NCI-H2029 treated with DMSO at 0.1 percent for 48 hours (cell line): ENCODE data around the gene CCNQ.

Experiments used
- DNase-seq: peaks from one replicate; lab custom pipeline; 2025; lab: John Stamatoyannopoulos, UW

Gene CCNQ

DNA sequence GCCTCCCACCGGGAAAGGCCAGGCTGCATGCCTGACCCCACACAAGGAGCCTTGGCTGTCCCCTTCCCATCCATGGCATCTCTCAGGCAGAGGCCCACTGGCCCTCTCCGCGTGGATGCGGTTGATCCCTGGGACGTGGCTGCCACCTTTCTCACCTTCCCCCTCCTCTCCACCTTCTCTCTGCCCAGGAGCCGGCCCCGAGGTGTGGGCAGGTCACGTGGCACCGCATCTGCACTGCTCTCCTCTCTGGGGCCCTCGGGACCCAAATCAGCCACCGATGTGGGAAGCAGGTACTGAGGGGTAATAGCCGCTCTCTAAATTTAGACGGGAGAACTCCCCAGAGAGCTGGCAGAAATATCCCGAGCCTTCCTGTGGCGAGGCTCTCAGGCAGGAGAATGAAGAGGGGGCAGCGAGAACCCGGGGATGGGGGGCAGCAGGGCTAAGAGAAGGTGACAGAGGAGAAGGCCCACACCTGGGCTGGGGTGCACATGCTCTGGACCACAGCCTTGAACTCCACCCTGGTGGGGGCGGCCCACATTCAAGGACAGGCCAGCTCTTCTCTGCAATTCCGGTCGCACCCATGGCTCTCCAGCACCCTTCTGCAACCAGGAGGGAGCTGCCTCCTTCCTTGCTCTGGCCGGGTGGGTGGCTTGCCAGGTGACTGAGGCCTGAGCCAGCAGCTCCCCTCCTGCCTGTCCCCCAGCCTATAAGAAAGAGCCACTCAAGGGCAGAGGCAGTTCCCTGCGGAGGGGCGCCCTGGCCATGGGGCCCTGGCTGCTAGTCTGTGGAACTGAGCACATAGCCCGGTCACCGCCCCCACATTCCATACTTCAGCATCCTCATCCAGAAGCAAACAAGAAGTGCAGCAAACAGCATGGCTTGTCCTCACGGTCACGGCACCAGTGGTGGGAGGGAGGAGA lies 38.4 kb upstream of the CCNQ start:
- no peak for DNase-seq

DNA sequence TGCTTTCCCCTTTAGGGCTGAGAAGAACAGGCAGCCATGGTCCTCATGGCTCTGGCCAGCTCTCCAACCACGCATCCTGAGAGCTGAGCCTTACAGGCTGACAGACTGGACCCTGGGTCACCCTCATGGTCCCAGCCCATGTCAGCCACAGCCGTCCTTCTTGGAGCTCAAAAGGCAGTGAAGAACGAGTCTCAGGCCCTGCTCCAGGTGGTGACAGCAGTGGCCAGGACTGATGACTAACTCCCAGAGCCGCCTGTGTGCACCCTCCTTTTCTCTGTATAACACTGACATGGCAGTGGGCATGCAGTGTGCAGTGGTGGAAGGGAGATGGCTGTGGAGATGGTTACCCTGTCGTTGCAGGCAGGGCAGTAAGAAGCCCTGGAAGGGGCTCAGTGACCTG lies 37.8 kb upstream of the CCNQ start:
- DNase-seq, result no peak

GRCh38 chrX:153635788-153636668 lies 37.1 kb upstream of the CCNQ start:
- no peak for DNase-seq

DNA sequence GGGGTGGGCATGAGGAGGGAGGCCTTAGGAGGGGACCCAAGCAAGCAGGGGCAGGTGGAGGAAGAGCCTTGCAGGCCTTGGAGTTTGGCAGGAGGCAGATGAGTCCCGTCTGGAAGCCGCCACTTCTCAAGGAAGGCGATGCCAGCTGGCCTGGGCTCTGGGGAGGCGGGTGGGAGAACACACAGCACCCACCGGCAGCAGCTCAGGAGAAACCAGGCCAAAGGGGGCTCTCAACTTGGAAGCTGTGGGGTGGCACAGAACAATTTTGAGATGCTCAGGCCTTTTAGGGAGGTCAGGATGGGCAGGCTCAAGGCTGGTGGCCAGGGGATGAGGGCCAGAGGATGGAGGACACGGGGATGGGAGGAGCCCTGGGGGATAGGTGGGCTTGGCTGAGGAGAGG lies 36.4 kb upstream of the CCNQ start:
- no peak for DNase-seq

DNA sequence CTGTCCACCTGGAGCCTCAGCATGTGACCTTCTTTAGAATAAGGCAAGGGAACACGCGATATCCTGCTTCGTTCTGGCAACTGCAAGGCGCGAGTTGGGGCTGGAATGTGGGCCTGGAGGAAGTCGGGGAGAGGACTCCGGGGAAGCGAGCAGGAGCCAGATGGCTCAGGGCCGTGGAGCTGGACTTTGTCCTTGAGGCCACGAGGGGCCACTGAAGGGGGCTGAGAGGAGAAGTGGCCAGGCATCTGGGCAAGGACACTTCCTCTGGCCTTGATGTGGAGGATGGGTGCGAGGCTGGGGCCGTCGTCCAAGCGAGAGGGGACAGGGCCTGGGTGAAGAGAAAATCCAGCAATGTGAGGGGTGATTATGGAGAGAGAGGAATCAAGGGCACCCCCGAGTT lies 35.9 kb upstream of the CCNQ start:
- no peak for DNase-seq

DNA sequence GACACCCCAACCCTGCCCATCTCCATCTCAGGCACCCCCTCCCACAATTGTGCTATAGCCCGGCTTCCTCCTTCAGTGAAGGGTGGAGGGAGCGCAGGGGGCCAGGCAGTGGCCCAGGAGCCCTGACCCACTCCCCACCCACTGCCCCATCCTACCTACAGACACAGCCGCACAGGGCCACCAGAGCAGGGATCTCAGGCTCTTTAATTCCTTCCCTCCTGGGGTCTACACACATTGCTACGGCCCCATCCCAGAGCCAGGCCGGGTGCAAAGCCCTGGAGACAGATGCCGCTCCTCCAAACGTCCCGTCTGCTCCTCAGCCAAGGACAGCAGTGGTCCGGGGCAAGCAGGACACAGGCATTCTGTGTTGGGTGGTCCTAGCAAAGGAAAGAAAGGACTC lies 35.3 kb upstream of the CCNQ start:
- no peak for DNase-seq

- DNase-seq, result no peak
Observed at GRCh38 chrX:153633607-153634180, 34.8 kb upstream of the CCNQ start.

- no peak for DNase-seq
Observed at GRCh38 chrX:153633048-153633447, 34.1 kb upstream of the CCNQ start.

- DNase-seq, result no peak
Observed at GRCh38 chrX:153632595-153632946, 33.6 kb upstream of the CCNQ start.

DNA sequence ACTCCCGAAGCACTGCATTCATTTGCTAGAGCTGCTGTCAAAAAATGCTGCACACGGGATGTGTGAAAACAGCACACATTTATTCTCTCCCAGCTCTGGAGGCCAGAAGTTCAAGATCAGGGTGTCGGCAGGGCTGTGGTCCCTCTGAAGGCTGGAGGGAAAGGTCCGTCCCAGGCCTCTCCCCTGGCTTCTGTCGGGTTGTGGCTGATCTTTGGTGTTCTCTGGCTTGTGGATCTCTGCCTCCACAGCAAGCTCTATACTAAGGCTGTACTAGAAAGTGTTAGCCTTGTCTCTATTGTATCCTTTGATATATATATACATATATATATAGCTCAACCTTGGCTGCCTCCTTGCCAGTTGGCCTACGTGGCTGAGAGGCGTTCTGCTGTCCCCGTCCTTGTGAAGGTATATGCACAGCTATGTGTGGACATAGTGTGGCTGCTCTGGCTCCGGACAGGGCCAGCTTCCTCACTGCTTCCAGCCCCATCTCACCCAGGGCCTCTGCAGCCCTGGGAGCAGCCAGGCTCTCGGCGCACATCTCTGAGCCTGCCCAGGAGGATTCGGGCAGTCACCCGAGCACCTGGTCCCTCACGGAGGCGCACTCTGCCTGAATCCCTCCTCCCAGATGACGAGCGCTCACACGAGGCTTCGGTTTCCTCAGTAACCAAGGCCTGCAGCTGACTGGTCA lies 33.1 kb upstream of the CCNQ start:
- no peak for DNase-seq

- no peak for DNase-seq
Observed at GRCh38 chrX:153631346-153631745, 32.4 kb upstream of the CCNQ start.

DNA sequence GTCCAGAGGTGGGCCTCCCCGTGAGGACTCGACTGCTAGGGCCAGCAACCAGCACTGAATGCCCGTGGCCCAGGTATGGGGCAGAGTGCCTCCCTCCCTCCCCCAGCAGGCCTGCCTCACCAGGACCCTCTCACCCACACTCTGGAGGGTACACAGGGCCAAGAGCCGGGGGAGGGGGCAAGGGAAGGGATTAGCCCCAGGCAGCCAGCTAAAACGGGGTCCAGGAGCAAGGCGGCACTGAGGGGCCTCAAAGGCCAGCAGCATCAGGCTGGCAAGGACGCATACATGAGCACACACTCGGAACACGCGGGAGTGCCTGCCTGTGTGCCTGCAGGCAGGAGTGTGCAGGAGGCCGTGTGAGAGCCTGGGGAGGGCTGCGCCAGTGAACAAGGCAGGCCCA lies 29.7 kb upstream of the CCNQ start:
- DNase-seq, result no peak

GRCh38 chrX:153628129-153628528 lies 29.2 kb upstream of the CCNQ start:
- DNase-seq, result no peak

DNA sequence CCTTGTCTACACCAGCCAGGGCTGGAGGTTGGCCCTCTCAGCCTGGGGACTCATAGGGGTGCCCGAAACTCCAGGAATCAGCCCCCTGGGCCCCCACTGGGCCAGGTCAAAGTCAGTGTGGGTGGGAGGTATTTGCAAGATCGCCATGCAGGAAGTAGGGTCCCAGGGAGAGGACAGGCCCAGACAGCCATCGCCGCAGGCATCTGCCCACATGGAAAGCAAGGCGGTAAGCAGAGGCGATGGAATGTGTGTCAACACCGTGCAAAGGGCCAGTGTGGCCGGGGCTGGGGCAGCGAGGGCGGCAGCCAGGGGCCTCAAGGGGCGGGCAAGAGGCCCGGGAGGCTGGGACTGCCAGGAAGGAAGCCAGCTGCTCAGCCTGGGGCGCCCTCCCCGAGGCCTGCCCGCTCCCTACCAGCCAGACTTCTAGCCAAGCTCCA lies 28.8 kb upstream of the CCNQ start:
- DNase-seq, result no peak

DNA sequence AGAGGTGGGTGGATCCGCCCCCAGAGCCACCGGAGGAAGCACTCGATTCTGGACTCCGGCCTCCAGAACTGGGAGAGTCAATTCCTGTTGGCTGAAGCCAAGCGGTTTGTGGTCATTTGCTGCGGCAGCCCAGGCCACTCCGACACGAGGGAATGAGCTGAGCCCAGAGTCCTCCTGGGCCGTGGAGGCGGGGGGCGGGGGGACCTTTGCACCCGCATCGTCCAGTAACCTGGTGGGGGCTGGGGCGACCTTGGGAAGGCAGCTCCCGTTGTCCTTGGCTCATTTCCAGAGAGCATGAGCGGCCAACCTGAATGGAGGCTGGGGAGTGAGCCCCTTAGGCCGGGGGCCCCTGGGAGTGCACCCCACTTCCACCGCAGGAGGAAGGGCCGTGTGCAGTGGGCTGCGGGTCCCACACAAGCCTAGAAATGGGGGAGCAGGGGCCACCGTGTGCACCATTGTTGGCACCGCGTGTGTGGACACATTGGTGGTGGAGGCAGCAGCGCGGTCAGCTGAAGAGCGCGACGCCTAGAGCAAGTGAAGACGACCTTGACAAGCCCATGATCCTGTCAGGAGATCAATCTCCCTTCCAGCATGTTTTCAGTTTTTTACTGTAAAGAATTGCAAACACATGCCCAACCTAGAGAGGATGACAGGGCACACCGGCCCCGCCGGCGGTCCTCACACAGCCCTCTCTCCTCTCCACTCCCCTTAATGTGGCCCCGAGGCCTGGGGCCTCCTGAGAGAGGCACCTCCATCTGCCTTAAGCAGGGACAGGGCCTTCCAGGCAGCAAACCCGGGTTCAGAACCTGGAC lies 28.1 kb upstream of the CCNQ start:
- no peak for DNase-seq

DNA sequence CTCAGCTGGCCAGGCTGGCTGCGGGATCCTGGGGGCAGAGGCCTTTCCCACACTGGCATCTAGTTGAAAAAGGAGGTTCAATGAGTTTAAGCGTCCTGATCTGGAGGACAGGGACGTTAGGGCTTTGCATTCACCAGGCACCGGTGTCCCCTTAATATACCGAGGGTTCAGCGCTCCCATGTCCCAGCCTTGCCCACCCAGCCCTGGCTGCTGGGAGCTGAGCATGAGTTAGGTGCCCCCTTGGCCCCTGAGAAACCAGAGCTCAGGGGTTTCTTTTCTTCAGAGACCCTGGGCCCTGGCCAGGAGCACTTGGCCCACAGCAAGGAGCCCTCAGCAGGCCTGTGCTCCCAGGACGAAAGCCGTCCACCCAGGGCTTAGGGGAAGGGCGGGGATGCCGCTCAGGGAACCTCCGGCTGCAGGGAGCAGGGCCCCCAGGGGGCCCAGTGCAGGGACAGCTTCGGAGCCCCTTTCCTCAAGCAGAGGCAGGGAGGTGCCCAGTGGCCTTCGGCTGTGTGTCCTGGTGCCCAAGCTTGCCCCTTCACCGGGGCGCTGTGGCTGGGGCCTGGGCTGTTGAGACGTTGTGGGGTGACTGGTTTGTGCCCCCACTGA lies 27.2 kb upstream of the CCNQ start:
- DNase-seq, result no peak

GRCh38 chrX:153625271-153626024 lies 26.5 kb upstream of the CCNQ start:
- no peak for DNase-seq

GRCh38 chrX:153624196-153625091 lies 25.5 kb upstream of the CCNQ start:
- no peak for DNase-seq
